ENCODE data around the gene NBPF14. TPM values are rescaled to one million over a fixed set of nuclear protein-coding genes. Genes with fewer than 3 reads are reported as not detected.
"Not testable (repeated sequence)": the region's sequence is repeated elsewhere in the genome, so short reads cannot be mapped to it uniquely, and the experiment has no call there.

NBPF14 gene
- total RNA-seq (ENCODE audit: unreplicated experiment), result 5.4 TPM
- long read RNA-seq, result 0 reads

DNA sequence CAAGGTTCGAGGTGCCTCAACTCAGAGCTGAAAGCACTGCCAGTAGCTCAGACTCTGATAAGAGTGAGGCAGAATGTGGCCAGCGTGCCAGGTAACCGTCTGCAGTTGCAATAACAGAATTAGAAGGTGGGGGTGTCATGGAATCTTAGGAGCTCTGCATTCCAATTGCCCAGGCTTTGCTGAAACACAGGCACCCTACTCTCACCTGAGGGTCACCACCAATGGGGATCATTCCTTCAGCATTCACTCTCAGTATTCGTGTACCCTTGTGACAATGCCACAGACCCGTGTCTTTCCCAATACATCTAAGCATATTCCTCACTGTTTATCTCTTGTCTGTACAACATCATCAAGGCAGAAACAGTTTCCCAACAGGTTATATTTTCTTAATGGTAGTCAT, at the start of gene NBPF14:
NBPF14 (minus strand) TSS at position 101 of the 400 bp plus-strand sequence. CDS start 294 bp downstream, outside the sequence.
- not testable (repeated sequence) for H3K4me1 Mint-ChIP-seq (ENCODE audit: unreplicated experiment); H3K27ac Mint-ChIP-seq (ENCODE audit: unreplicated experiment); DNase-seq (ENCODE audit: low spot score)

DNA sequence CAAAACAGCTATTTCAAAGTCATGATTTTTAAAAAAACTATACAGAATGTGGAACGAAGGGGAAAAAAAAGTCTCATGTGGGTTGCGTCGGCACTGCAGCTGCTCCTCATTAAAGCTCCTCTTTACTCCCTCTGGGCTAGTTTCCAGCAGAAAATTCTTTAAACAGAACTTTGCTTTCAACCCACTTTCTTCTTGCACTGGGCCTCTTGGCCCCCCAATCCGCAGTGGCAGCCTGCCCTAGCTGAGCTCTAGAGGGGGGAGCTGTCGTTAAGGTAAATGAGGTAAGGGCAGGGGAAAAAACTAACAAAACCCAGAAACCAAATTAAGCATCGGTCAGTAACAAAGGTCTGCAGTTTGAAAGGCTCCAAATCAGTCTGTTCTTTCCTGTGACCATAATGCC, 29.6 kb upstream of the NBPF14 start:
- not testable (repeated sequence) for H3K27ac Mint-ChIP-seq (ENCODE audit: unreplicated experiment); H3K36me3 Mint-ChIP-seq (ENCODE audit: low read depth, unreplicated experiment); H3K4me1 Mint-ChIP-seq (ENCODE audit: unreplicated experiment); H3K27me3 Mint-ChIP-seq (ENCODE audit: unreplicated experiment); H3K9me3 Mint-ChIP-seq (ENCODE audit: unreplicated experiment); DNase-seq (ENCODE audit: low spot score); H3K4me3 Mint-ChIP-seq (ENCODE audit: unreplicated experiment)

More for the DNA sequence above, at the start of gene NBPF14:
- not testable (repeated sequence) for H3K4me3 Mint-ChIP-seq (ENCODE audit: unreplicated experiment); H3K36me3 Mint-ChIP-seq (ENCODE audit: low read depth, unreplicated experiment); H3K9me3 Mint-ChIP-seq (ENCODE audit: unreplicated experiment); H3K27me3 Mint-ChIP-seq (ENCODE audit: unreplicated experiment)

DNA sequence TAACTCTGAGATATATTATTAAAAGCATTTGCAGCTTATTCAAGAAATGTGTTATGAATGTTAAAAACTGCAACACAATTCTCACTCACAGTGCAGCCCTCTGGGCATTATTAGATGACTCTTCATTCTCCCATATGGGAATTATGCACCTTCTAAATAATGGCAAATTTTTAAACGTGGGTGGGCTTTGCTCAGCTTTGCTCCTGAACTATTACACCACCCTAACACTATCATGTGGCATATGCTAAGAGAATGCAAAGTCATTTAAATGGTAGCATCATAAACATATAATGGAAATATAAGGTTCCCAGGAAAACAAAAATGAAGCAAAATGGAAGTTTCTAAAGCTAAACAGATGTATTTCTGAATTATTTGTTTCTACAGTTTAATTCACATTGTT, 22.4 kb upstream of the NBPF14 start:
- H3K4me1 Mint-ChIP-seq (ENCODE audit: unreplicated experiment); H3K27me3 Mint-ChIP-seq (ENCODE audit: unreplicated experiment); H3K36me3 Mint-ChIP-seq (ENCODE audit: low read depth, unreplicated experiment); H3K9me3 Mint-ChIP-seq (ENCODE audit: unreplicated experiment); H3K27ac Mint-ChIP-seq (ENCODE audit: unreplicated experiment); DNase-seq (ENCODE audit: low spot score); H3K4me3 Mint-ChIP-seq (ENCODE audit: unreplicated experiment): not testable (repeated sequence)

DNA sequence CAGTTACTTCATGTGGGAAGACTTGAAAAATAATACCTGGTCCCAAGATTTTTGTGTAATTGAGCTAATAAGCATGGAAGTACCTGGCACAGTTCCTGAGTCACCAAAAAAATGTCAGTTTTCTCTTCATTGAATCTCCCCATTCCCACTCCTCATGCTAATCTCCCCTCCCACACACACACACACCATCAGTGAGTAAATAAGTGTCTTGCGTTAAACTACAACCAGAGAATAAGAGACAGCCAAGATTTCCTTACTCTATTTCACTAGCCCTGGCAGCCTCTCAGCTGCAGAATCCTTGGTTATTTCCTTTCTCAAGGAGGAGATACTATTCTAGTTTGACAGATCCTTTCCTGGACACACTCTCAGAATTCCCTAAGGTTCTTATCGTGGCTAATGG, 9.5 kb upstream of the NBPF14 start:
- not testable (repeated sequence) for H3K27ac Mint-ChIP-seq (ENCODE audit: unreplicated experiment); H3K9me3 Mint-ChIP-seq (ENCODE audit: unreplicated experiment); H3K4me1 Mint-ChIP-seq (ENCODE audit: unreplicated experiment); H3K4me3 Mint-ChIP-seq (ENCODE audit: unreplicated experiment); H3K27me3 Mint-ChIP-seq (ENCODE audit: unreplicated experiment); DNase-seq (ENCODE audit: low spot score); H3K36me3 Mint-ChIP-seq (ENCODE audit: low read depth, unreplicated experiment)

- H3K4me1 Mint-ChIP-seq (ENCODE audit: unreplicated experiment); H3K27me3 Mint-ChIP-seq (ENCODE audit: unreplicated experiment); H3K4me3 Mint-ChIP-seq (ENCODE audit: unreplicated experiment); DNase-seq (ENCODE audit: low spot score); H3K9me3 Mint-ChIP-seq (ENCODE audit: unreplicated experiment); H3K27ac Mint-ChIP-seq (ENCODE audit: unreplicated experiment); H3K36me3 Mint-ChIP-seq (ENCODE audit: low read depth, unreplicated experiment): not testable (repeated sequence)
Observed at GRCh38 chr1:148595360-148595759, 451 bp downstream of the NBPF14 start.

GRCh38 chr1:148591098-148591497, 4.7 kb downstream of the NBPF14 start:
- DNase-seq (ENCODE audit: low spot score); H3K9me3 Mint-ChIP-seq (ENCODE audit: unreplicated experiment); H3K27me3 Mint-ChIP-seq (ENCODE audit: unreplicated experiment); H3K4me1 Mint-ChIP-seq (ENCODE audit: unreplicated experiment); H3K4me3 Mint-ChIP-seq (ENCODE audit: unreplicated experiment); H3K36me3 Mint-ChIP-seq (ENCODE audit: low read depth, unreplicated experiment); H3K27ac Mint-ChIP-seq (ENCODE audit: unreplicated experiment): not testable (repeated sequence)

DNA sequence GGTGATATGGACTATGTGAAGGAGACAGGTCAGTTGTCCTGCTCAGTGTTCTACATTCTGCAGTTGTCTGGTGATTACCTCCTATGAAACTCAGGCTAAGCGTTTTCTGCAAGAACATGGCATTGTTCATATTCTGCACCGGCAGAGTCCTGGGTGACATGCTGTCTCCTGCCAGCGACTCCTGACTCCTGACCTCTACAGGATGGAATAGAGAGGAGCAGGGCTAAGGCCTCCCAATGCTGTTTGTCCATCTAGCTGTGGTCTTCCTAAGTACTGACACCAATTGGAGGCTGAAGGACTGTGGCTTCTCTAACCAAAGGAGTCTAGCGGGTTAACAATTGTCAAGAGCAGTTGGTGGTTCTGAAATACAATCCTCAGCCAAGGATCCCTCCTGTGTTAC, 63.7 kb downstream of the NBPF14 start:
- DNase-seq (ENCODE audit: low spot score); H3K4me3 Mint-ChIP-seq (ENCODE audit: unreplicated experiment); H3K36me3 Mint-ChIP-seq (ENCODE audit: low read depth, unreplicated experiment); H3K27me3 Mint-ChIP-seq (ENCODE audit: unreplicated experiment); H3K27ac Mint-ChIP-seq (ENCODE audit: unreplicated experiment); H3K4me1 Mint-ChIP-seq (ENCODE audit: unreplicated experiment); H3K9me3 Mint-ChIP-seq (ENCODE audit: unreplicated experiment): not testable (repeated sequence)

GRCh38 chr1:148529101-148529567, 66.7 kb downstream of the NBPF14 start:
- not testable (repeated sequence) for H3K9me3 Mint-ChIP-seq (ENCODE audit: unreplicated experiment); H3K4me1 Mint-ChIP-seq (ENCODE audit: unreplicated experiment); H3K36me3 Mint-ChIP-seq (ENCODE audit: low read depth, unreplicated experiment); H3K27ac Mint-ChIP-seq (ENCODE audit: unreplicated experiment); H3K27me3 Mint-ChIP-seq (ENCODE audit: unreplicated experiment)
- H3K4me3 Mint-ChIP-seq (ENCODE audit: unreplicated experiment), result peak overlapping the region; percentile 77
- peak; percentile 38 for DNase-seq (ENCODE audit: low spot score)

- not testable (repeated sequence) for H3K36me3 Mint-ChIP-seq (ENCODE audit: low read depth, unreplicated experiment); H3K27me3 Mint-ChIP-seq (ENCODE audit: unreplicated experiment); H3K9me3 Mint-ChIP-seq (ENCODE audit: unreplicated experiment); H3K27ac Mint-ChIP-seq (ENCODE audit: unreplicated experiment); DNase-seq (ENCODE audit: low spot score); H3K4me1 Mint-ChIP-seq (ENCODE audit: unreplicated experiment); H3K4me3 Mint-ChIP-seq (ENCODE audit: unreplicated experiment)
Observed at GRCh38 chr1:148528591-148528990, 67.2 kb downstream of the NBPF14 start.

DNA sequence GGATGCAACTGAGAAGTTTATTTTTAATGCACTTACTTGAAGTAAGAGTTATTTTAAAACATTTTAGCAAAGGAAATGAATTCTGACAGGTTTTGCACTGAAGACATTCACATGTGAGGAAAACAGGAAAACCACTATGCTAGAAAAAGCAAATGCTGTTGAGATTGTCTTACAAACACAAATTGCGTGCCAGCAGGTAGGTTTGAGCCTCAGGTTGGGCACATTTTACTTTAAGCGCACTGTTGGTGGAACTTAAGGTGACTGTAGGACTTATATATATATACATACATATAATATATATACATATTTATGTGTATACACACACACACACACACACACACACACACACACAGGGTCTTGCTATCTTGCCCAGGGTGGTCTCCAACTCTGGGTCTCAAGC, 69.2 kb downstream of the NBPF14 start:
- not testable (repeated sequence) for H3K27ac Mint-ChIP-seq (ENCODE audit: unreplicated experiment); H3K4me3 Mint-ChIP-seq (ENCODE audit: unreplicated experiment); H3K27me3 Mint-ChIP-seq (ENCODE audit: unreplicated experiment); H3K4me1 Mint-ChIP-seq (ENCODE audit: unreplicated experiment); DNase-seq (ENCODE audit: low spot score); H3K36me3 Mint-ChIP-seq (ENCODE audit: low read depth, unreplicated experiment); H3K9me3 Mint-ChIP-seq (ENCODE audit: unreplicated experiment)

- not testable (repeated sequence) for H3K9me3 Mint-ChIP-seq (ENCODE audit: unreplicated experiment); H3K27me3 Mint-ChIP-seq (ENCODE audit: unreplicated experiment); H3K36me3 Mint-ChIP-seq (ENCODE audit: low read depth, unreplicated experiment); DNase-seq (ENCODE audit: low spot score); H3K4me1 Mint-ChIP-seq (ENCODE audit: unreplicated experiment)
- Mint-ChIP-seq H3K4me3 (ENCODE audit: unreplicated experiment) (peak overlapping the region; percentile 90), H3K27ac (ENCODE audit: unreplicated experiment) (peak overlapping the region; percentile 97)
Observed at GRCh38 chr1:148523205-148524144, 72.3 kb downstream of the NBPF14 start.

DNA sequence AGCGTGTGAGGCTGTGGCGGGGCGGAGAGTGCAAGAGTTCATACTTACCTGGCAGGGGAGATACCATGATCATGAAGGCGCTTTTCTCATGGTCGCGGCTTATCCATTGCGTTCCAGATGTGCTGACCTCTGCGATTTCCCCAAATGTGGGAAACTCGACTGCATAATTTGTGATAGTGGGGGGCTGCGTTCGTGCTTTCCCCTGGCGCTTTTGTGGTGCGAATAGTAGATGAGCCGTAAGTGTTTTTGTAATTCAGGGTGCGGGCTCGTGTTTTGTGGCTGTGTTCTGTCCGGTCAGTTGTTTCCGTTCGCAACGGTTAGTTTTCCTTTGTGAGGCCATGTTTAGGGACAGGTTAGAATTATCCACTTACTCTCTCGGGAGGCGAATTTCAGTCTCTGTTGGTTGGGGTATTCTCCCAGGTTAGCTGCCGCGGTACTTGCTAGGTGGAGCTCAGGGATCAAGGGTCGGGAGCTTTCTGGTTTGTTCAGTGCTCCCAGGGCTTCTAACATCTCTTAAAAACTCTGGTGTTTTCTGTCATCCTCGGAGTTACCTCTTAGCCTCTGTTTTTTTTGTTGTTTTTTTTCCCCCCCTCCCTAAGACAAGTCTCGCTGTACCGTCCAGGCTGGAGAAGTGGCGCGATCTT, 73.1 kb downstream of the NBPF14 start:
- peak; percentile 81 for DNase-seq (ENCODE audit: low spot score)
- not testable (repeated sequence) for H3K4me1 Mint-ChIP-seq (ENCODE audit: unreplicated experiment); H3K36me3 Mint-ChIP-seq (ENCODE audit: low read depth, unreplicated experiment); H3K9me3 Mint-ChIP-seq (ENCODE audit: unreplicated experiment); H3K27me3 Mint-ChIP-seq (ENCODE audit: unreplicated experiment)
- peak overlapping the region; percentile 90 for H3K4me3 Mint-ChIP-seq (ENCODE audit: unreplicated experiment)
- peak overlapping the region; percentile 97 for H3K27ac Mint-ChIP-seq (ENCODE audit: unreplicated experiment)
